Right ventricle myocardium superior (tissue), 1 donor: Measurements from ENCODE around the gene SEMA4D. TPM values are rescaled to one million over a fixed set of nuclear protein-coding genes. Genes with fewer than 3 reads are reported as not detected.

Experiments used
- ATAC-seq: fragments of 200-7000 bp; cut with Tn5 transposase; one replicate; pipeline ENCODE4 v1.9.1; 2020; ENCODE audit warnings: mild to moderate bottlenecking; ENCODE audit not compliant: poor library complexity
- DNase-seq: peaks from one replicate; pipeline ENCODE4 v3.0.0-alpha.2; 2020
- intact Hi-C: fragments of 100-400 bp; cut with DNase I; formaldehyde crosslinking; loops from one replicate; pipeline ENCODE4 v1.11.2; 2022
- total RNA-seq: library from RNA; stranded (reverse); fragmentation: NEBNext Ultra II Directional; extraction: Animal tissue kit (Norgen Biotek cat#: 25700); gene quantifications from one replicate; pipeline ENCODE4 v1.2.1, GENCODE V29; 2021
- donor health status: DM: no; HTN: yes; CAD: no; lungs with severe emphysema.

Gene SEMA4D
- total RNA-seq, 1 donor from 2014 or later, result 18.7 TPM

DNA sequence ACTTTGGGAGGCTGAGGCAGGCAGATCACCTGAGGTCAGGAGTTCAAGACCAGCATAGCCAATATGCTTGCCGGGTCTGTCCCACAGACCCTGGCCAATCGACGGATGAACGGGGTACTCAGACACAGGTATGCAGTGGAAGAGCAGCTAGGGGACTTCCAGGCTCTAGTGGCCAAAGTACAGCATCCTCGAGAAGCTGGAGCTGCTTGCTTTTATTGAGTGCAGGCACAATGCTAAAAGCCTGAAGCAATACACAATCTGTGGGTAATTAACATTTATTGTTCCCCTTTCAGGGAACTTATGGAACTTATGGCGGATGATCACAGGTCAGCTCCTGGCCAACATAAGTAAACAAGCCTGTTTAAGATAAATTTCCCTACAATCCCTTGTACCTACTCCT lies 32.8 kb upstream of the SEMA4D start:
- intact Hi-C loops, result no loop called here
- ATAC-seq (no peak), DNase-seq (no peak)

- intact Hi-C loops, result no loop called here
- ATAC-seq (no peak), DNase-seq (no peak)
Observed at GRCh38 chr9:89529243-89530035, 31.5 kb upstream of the SEMA4D start.

DNA sequence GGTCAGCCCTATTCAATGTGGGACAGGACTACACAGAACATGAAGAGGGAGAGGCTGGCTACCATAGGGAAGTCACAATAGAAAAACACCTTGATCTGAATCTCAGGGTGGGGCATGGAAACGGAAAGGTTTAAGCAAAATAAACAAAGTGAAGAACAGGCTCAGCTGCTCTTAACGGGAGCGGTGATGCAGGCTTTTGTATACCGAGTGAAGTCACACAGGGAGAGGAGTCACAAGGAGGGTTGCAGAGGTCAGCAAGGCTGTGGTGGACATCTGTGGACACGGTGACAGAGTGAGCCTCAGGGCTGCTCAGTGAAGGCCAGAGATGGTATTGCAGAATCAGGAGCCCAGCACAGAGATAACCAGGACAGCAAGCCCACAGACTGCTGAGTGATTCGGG lies 30.6 kb upstream of the SEMA4D start:
- DNase-seq (no peak), ATAC-seq (no peak)
- intact Hi-C loops, result no loop called here

DNA sequence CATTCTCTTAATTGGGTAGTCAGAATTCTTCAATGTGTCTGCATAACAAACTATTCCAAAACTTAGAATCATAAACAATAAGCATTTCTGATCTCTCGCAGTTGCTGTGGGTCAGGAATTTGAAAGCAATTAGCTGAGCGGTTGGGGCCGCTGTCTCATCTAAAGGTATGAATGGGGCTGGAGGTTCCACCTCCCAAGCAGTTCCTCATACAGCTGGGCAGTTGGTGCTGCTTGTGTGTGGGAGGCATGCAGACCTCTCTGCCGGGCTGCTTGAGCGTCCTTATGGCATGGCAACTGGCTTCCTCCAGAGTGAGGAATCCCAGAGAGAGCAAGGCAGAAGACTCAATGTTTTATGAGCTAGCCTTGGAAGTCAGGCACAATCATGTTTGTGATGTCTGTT lies 30.2 kb upstream of the SEMA4D start:
- intact Hi-C loops, result no loop called here
- ATAC-seq, result no peak
- no peak for DNase-seq

DNA sequence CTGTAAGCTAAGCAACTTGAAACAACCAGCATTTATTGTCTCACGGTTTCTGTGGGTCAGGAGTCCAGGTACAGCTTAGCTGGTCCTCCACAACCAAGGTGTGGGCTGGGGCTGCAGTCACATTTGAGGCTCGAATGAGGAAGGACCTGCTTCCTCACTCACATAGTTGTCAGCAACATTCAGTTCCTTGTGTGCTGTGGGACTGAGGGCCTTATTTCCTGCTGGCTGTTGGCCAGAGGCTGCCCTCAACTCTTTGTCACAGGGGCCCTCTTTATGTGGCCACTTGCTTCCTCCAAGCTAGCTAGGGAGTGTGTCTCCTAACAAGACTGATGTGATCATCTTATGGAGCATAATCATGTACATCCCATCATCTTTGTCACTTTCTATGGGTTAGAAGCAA lies 29.2 kb upstream of the SEMA4D start:
- ATAC-seq, result peak; percentile 76
- intact Hi-C loops, result no loop called here

DNA sequence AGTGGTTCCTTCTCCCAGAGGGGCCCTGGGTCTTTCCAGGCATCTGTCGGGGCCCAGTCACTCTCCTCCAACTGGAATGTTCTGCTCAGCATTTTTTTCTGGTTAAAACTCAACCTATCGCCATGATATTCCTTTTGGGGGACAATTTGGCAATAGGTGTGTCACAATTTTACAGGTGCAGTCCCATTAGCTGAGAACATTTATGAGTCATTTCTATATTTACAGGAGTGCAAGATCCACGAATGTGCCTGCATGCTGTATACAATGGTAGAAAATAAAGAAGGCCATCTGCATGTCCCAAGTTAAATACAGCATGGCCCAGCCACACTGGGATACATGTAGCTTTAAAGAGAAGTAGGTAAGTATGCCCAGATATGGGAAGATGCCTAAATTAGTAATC lies 28.8 kb upstream of the SEMA4D start:
- ATAC-seq (no peak), DNase-seq (no peak)
- intact Hi-C loops, result no loop called here

More for the DNA sequence above, 29.2 kb upstream of the SEMA4D start:
- DNase-seq, result peak; percentile 76

GRCh38 chr9:89525446-89526374 lies 27.8 kb upstream of the SEMA4D start:
- ATAC-seq, result no peak

GRCh38 chr9:89524963-89525362 lies 27.1 kb upstream of the SEMA4D start:
- DNase-seq (no peak), ATAC-seq (no peak)
- intact Hi-C loops, result no loop called here

More at GRCh38 chr9:89525446-89526374, 27.8 kb upstream of the SEMA4D start:
- intact Hi-C loops, result no loop called here
- DNase-seq, result no peak

DNA sequence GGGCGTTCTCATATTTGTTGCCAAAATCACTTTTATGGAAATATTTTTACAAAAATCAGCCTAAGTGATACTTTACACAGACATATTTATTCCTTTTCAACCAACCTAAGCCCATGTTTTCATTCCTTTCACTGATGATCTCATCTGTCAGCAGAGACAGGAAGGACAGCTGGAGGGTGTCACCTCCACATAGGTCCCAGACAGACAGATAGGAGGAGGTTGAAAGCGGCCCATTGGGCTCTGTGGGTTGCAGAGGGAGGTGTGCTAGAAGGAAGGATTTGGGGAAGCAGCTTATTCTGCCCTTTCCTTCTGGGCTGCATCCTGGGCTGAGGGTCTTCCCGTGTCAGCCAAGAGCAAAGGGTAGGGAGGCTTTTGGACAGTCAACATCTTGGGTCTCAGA lies 26.0 kb upstream of the SEMA4D start:
- intact Hi-C loops, result no loop called here
- DNase-seq (no peak), ATAC-seq (no peak)

GRCh38 chr9:89522959-89523285 lies 25.0 kb upstream of the SEMA4D start:
- ATAC-seq (no peak), DNase-seq (no peak)
- intact Hi-C loops, result no loop called here

DNA sequence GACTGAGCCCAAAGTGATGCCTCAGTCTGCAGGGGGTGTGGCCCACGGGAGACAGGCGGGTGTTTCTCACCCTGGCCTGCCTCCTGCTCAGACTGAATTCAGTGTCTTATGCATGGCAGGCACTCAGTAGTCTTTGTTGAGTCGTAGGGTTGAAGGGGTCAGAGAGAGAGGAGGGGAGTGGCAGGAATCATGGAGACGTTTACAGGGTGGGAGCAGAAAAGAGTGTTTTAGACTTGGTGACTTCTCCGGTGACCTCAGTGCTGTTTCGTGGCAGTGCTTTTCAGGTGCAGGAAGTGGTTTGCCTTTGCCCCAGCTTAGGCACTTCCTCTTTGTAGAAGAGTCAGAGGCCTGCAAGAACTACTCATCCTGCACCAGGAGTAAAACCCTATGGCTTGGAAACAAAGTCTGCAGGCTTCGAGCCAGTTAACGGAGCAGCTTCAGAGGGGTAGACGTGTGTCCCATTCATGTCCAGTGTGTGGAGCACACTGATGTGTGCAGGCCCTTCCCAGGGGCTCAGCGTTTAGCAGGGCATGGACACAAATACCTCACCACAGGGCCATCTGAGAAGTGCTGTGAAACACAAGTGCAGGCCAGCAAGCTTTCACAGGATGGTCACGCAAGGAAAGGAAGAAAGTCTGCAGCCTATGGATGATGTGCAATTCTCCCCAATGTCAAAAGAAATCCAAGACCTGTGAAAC lies 24.5 kb upstream of the SEMA4D start:
- peak; percentile 47 for ATAC-seq
- DNase-seq, result no peak
- intact Hi-C loops, result no loop called here

- ATAC-seq, result peak; percentile 57
- intact Hi-C loops, result no loop called here
- no peak for DNase-seq
Observed at GRCh38 chr9:89519366-89519805, 21.5 kb upstream of the SEMA4D start.

- intact Hi-C loops, result no loop called here
- ATAC-seq (no peak), DNase-seq (no peak)
Observed at GRCh38 chr9:89518466-89519365, 20.8 kb upstream of the SEMA4D start.

DNA sequence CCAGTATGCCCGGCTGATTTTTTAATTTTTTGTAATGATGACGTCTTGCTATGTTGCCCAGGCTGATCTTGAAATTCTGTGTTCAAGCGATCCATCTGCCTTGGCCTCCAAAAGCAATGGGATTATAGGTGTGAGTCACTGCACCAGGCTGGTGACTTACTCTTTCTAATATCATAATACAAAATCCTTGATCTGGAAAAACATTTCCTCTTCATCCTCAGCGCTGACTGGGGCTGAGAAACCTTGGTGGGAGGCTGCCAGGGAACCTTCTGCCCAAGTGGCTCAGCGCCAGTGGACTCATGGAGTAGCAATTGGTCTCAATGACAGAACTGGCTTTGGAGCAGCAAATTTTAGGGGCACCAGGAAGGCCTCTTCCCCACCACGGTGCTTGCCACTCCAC lies 17.5 kb upstream of the SEMA4D start:
- intact Hi-C loops, result no loop called here
- ATAC-seq (no peak), DNase-seq (no peak)

GRCh38 chr9:89514956-89515355 lies 17.0 kb upstream of the SEMA4D start:
- no peak for DNase-seq
- no peak for ATAC-seq
- intact Hi-C loops, result no loop called here

- no peak for ATAC-seq
Observed at GRCh38 chr9:89514337-89514736, 16.4 kb upstream of the SEMA4D start.

DNA sequence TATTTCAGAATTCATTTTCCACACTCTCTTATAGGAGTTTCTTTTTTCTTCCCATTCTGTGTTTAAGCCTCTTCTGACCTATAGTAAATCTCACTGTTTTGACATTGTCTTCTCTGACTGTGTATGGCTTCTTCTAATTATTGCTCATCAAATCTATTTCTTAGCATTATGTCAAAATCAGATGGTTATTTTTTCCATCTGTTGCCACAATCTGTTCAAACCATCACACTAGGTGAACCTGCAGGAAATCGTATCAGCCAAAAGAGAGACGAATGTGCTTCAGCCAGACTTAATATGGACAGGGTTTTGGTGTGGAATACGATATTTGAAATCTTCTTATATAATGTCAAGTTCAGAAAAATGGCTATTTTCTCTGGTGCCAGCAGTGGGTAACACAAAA lies 15.9 kb upstream of the SEMA4D start:
- intact Hi-C loops, result no loop called here
- ATAC-seq (no peak), DNase-seq (no peak)

More at GRCh38 chr9:89514337-89514736, 16.4 kb upstream of the SEMA4D start:
- DNase-seq, result no peak
- intact Hi-C loops, result no loop called here

- ATAC-seq, result no peak
Observed at GRCh38 chr9:89512382-89512781, 14.5 kb upstream of the SEMA4D start.

More at GRCh38 chr9:89512382-89512781, 14.5 kb upstream of the SEMA4D start:
- intact Hi-C loops, result no loop called here
- DNase-seq, result no peak
